Mesenchymal stem cell (in vitro differentiated cells and primary cell): Measurements from ENCODE around the gene TMEM269.
"Not testable (repeated sequence)": the region's sequence is repeated elsewhere in the genome, so short reads cannot be mapped to it uniquely, and the experiment has no call there.

Experiments used
- DNase-seq: peaks from one replicate; pipeline ENCODE4 v3.0.0-alpha.2; 2013
- H2AFZ ChIP-seq: one replicate; pipeline ENCODE4 v1.6.1; 2013; ENCODE audit warnings: low read depth, mild to moderate bottlenecking, control low read depth, inconsistent platforms, low read length, moderate library complexity
- H2AK5ac ChIP-seq: 2 replicates; pipeline ENCODE4 v1.6.1; 2013; ENCODE audit warnings: low read length, moderate library complexity, mild to moderate bottlenecking, inconsistent platforms; ENCODE audit not compliant: severe bottlenecking
- H2BK120ac ChIP-seq: one replicate; pipeline ENCODE4 v1.6.1; 2013; ENCODE audit warnings: low read depth, mild to moderate bottlenecking, inconsistent platforms, low read length, moderate library complexity
- H2BK12ac ChIP-seq, 2 experiments: one replicate each; pipeline ENCODE4 v1.6.1; 2013; ENCODE audit warnings: inconsistent platforms in 2 of 2, low read length in 2 of 2, mild to moderate bottlenecking in 2 of 2, moderate library complexity in 2 of 2, control low read depth in 1 of 2
- H2BK15ac ChIP-seq: one replicate; pipeline ENCODE4 v1.6.1; 2013; ENCODE audit warnings: mild to moderate bottlenecking, low read depth, inconsistent platforms; ENCODE audit not compliant: poor library complexity, severe bottlenecking
- H2BK5ac ChIP-seq: 2 replicates; pipeline ENCODE4 v1.6.1; 2013; ENCODE audit warnings: low read depth, mild to moderate bottlenecking, low read length, control low read depth, inconsistent platforms; ENCODE audit not compliant: poor library complexity, severe bottlenecking
- H3K14ac ChIP-seq, 2 experiments: one replicate each; pipeline ENCODE4 v1.6.1; 2013; ENCODE audit warnings: inconsistent platforms in 2 of 2, low read length in 2 of 2, control low read depth in 1 of 2, mild to moderate bottlenecking in 1 of 2, moderate library complexity in 1 of 2
- H3K18ac ChIP-seq, 2 experiments: one replicate each; pipeline ENCODE4 v1.6.1; 2013; ENCODE audit warnings: inconsistent platforms in 2 of 2, low read length in 2 of 2, control low read depth in 1 of 2, low read depth in 1 of 2, mild to moderate bottlenecking in 1 of 2
- H3K23ac ChIP-seq, 2 experiments: one replicate each; pipeline ENCODE4 v1.6.1; 2013; ENCODE audit warnings: inconsistent platforms in 2 of 2, low read length in 2 of 2, mild to moderate bottlenecking in 2 of 2, moderate library complexity in 2 of 2, control low read depth in 1 of 2
- H3K27ac ChIP-seq: 2 replicates; pipeline ENCODE4 v1.5.1; 2013; ENCODE audit warnings: mild to moderate bottlenecking, moderate library complexity, low read length, control low read depth, inconsistent platforms; ENCODE audit not compliant: poor library complexity, severe bottlenecking
- H3K27me3 ChIP-seq, 2 experiments: 2 replicates each; pipeline versions ENCODE4 v1.6.1 to v1.7.0; 2013; ENCODE audit warnings: low read length in 2 of 2, mild to moderate bottlenecking in 2 of 2, moderate library complexity in 2 of 2, control low read depth in 1 of 2, inconsistent platforms in 1 of 2; ENCODE audit not compliant: control insufficient read depth in 1 of 2, insufficient read depth in 1 of 2
- H3K36me3 ChIP-seq, 2 experiments: 2 replicates each; pipeline versions ENCODE4 v1.6.1 to v1.7.0; 2013; ENCODE audit warnings: low read length in 2 of 2, control low read depth in 1 of 2, inconsistent platforms in 1 of 2, low read depth in 1 of 2, mild to moderate bottlenecking in 1 of 2; ENCODE audit not compliant: insufficient read depth in 2 of 2, control insufficient read depth in 1 of 2
- H3K4ac ChIP-seq, 2 experiments: one replicate each; pipeline ENCODE4 v1.6.1; 2013; ENCODE audit warnings: inconsistent platforms in 2 of 2, low read length in 2 of 2, mild to moderate bottlenecking in 2 of 2, moderate library complexity in 2 of 2, control low read depth in 1 of 2, low read depth in 1 of 2
- H3K4me1 ChIP-seq: 2 replicates; pipeline ENCODE4 v1.6.1; 2013; ENCODE audit warnings: low read depth, low read length, control low read depth; ENCODE audit not compliant: control insufficient read depth, insufficient read depth
- H3K4me2 ChIP-seq: 2 replicates; pipeline ENCODE4 v1.6.1; 2013; ENCODE audit warnings: low read length, mild to moderate bottlenecking, inconsistent platforms; ENCODE audit not compliant: poor library complexity, severe bottlenecking
- H3K4me3 ChIP-seq, 2 experiments: 2 replicates each; pipeline versions ENCODE4 v1.5.1 to v1.7.0; 2013; ENCODE audit warnings: low read length in 2 of 2, mild to moderate bottlenecking in 2 of 2, control low read depth in 1 of 2, low read depth in 1 of 2; ENCODE audit not compliant: insufficient read depth in 1 of 2
- H3K79me1 ChIP-seq: replicated peaks from 2 replicates; pipeline ENCODE4 v1.6.1; 2013; ENCODE audit warnings: mild to moderate bottlenecking, control low read depth, low read length, inconsistent platforms; ENCODE audit not compliant: poor library complexity, severe bottlenecking
- H3K9ac ChIP-seq: 2 replicates; pipeline ENCODE4 v1.7.0; 2013; ENCODE audit warnings: mild to moderate bottlenecking, low read length, moderate library complexity
- H3K9me3 ChIP-seq: 2 replicates; pipeline ENCODE4 v1.7.0; 2013; ENCODE audit warnings: mild to moderate bottlenecking, low read length; ENCODE audit not compliant: control insufficient read depth
- H4K8ac ChIP-seq: one replicate; pipeline ENCODE4 v1.6.1; 2013; ENCODE audit warnings: inconsistent platforms, mild to moderate bottlenecking, low read length, moderate library complexity
- H4K91ac ChIP-seq: one replicate; pipeline ENCODE4 v1.6.1; 2013; ENCODE audit warnings: mild to moderate bottlenecking, low read length, inconsistent platforms
- WGBS: methylation state at CpG from one replicate; pipeline ENCODE4 v1.1.7; 2013; ENCODE audit warnings: mixed read lengths; 5-methylcytosine and 5-hydroxymethylcytosine counted together

Gene TMEM269

DNA sequence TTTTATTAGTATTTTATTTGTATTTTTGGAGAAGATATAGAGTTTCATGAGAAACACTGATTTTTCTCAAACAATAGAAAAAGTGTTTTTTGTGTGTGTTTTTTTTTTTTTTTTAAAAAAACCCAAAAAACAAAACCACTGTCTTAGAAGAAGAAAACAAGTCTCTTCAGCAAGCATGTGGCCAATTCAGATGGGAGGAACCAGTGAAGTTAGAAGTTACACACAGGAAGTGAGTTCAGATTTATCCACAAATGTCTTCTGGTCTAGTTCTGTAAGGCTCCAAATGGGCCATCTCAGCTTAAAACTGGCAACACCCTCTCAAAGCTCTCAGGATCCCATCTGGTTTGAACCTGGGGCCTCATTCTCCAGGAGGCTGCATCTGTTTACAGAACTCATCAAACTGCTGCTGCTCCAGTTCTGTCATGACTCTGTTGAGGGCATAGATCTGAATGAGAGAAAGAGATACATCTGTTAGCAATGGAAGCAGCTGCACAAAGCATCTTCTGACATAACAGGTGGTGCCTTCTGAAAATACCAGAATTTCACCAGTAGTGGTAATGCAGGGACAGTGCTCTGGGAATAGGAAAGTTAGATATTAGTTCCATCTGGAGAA, 22.4 kb downstream of the TMEM269 start:
- no peak overlapping the region for H2BK12ac ChIP-seq
- H4K91ac ChIP-seq, result no peak overlapping the region
- H2AK5ac ChIP-seq, result no peak overlapping the region

DNA sequence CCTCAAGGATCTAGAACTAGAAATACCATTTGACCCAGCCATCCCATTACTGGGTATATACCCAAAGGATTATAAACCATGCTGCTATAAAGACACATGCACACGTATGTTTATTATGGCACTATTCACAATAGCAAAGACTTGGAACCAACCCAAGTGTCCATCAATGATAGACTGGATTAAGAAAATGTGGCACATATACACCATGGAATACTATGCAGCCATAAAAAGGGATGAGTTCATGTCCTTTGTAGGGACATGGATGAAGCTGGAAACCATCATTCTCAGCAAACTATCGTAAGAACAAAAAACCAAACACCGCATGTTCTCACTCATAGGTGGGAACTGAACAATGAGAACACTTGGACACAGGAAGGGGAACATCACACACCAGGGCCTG, 30.0 kb downstream of the TMEM269 start:
- H3K18ac ChIP-seq, H3K4me2 ChIP-seq, H3K27me3 ChIP-seq, H3K4me1 ChIP-seq, H4K8ac ChIP-seq, H4K91ac ChIP-seq, H2AK5ac ChIP-seq, H2BK15ac ChIP-seq, H3K27ac ChIP-seq, H3K23ac ChIP-seq, H3K4ac ChIP-seq, H2BK120ac ChIP-seq, H3K14ac ChIP-seq, H2BK5ac ChIP-seq, DNase-seq, H2BK12ac ChIP-seq, H3K9me3 ChIP-seq, H3K9ac ChIP-seq, H2AFZ ChIP-seq, H3K4me3 ChIP-seq: not testable (repeated sequence)
- no CpG with 5 or more reads among the region's 3 CpGs for WGBS
- H3K36me3 ChIP-seq, result peaks cover 6 to 21% of the 10 kb centered on the region in 2 experiments
- H3K79me1 ChIP-seq, result peaks cover 16% of the 10 kb centered on the region

More for the DNA sequence above, 22.4 kb downstream of the TMEM269 start:
- H3K27me3 ChIP-seq, result no peaks in the 10 kb centered on the region
- H3K18ac ChIP-seq, result no peak overlapping the region
- H3K23ac ChIP-seq, result no peak overlapping the region
- no peak overlapping the region for H3K4ac ChIP-seq
- no peak overlapping the region for H2AFZ ChIP-seq
- DNase-seq, result no peak
- H3K27ac ChIP-seq, result no peak overlapping the region
- no peak overlapping the region for H3K4me3 ChIP-seq
- H2BK120ac ChIP-seq, result no peak overlapping the region
- no peak overlapping the region for H3K14ac ChIP-seq
- H4K8ac ChIP-seq, result no peak overlapping the region
- no peak overlapping the region for H2BK15ac ChIP-seq
- H3K79me1 ChIP-seq, result peaks cover 2% of the 10 kb centered on the region
- H3K36me3 ChIP-seq, result peaks cover 7 to 36% of the 10 kb centered on the region in 2 experiments
- no peaks in the 10 kb centered on the region for H3K4me1 ChIP-seq
- no peaks in the 10 kb centered on the region for H3K9me3 ChIP-seq
- no peak overlapping the region for H3K9ac ChIP-seq
- H2BK5ac ChIP-seq, result peak overlapping the region; percentile 62
- no peak overlapping the region for H3K4me2 ChIP-seq

DNA sequence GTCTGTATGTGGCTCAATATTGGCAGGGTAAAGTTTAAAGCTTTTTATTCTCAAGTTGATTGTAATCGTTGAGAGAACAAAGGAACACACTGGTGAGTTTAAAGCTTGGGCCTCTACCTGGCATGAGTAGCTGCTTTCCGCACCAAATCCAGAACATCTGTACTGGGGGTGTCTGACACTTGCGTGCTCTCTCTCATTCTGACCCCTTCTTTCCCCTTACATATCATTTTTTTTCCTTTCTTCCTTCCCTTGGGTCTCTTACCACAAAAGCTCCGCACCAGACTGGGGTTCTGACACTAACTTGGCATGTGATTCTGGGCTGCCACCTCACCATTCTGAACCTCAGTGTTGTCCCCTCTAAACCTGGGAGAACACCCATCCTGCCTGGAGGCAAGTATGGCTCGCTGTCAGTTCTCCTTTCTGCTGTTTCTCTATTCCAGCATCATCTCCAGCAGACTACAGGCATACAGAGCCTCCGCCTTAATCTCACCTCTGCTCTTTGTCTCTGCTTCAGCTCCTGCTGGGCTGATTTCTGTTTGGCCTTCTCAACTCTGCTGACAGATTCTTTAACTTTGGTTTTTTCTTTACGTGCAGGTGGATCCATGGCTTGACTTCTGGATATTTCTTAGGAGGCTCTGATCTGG, 31.3 kb downstream of the TMEM269 start:
- H3K36me3 ChIP-seq, result peaks cover 6 to 15% of the 10 kb centered on the region in 2 experiments
- 63% methylated on average over 6 of the region's 7 CpGs for WGBS
- peaks cover 6% of the 10 kb centered on the region for H3K4me1 ChIP-seq

DNA sequence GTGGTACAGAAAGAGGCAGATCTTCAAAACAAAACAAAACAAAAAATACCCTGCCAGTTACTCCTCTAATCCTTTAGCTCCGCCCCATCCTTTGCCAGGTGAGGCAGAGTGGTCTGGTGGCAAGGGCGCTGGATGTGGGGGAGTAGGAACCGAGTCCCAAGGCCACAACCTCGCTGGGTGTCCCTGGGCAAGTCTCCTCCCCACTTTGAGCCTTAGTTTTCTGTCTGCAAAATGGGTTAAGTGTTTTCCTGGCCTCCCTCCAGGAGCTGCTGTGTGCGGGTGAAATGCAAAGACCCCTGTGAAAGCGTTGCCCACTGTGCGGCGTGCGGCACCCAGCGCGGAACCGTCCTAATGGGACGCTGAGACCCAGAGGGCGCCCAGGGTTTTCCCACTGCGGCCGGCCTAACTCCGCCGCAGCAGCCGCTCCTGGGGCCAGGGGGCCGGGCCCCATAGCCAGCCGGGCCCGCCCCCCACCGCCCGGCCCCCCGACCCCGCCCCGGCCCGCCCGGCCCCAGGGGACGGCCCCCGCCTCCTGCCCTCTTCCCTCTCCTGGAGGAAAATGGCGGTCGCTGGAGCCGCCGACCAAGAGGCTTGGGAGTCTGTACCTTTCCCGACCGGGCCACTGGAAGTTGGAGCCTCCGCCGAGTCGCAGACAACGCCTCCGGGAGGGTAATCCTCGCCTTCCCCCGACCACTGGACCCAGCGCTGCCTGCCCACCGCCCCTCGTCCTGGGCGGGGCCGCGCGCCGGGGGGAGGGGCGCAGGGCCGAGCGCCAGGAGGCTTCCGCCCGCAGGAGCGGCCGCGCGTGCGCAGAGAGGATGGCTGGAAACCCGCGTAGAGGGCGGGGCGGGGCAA, 32.0 kb downstream of the TMEM269 start, which contains the start of the genes ERMAP and SVBP:
Gene ERMAP, plus strand, starts transcription at position 538 of the 855 bp plus-strand sequence. CDS start 13,327 bp downstream, outside the sequence.
Gene SVBP, minus strand, starts transcription at position 813 of the 855 bp plus-strand sequence. CDS start 853 bp downstream, outside the sequence.
- no peaks in the 10 kb centered on the region for H3K27me3 ChIP-seq
- H3K14ac ChIP-seq, result peak within 1 kb of the TSS in 1 of 2 experiments; percentile 98
- H2BK15ac ChIP-seq, result peak within 1 kb of the TSS; percentile 83
- peak within 1 kb of the TSS; percentile 83 for H2AK5ac ChIP-seq
- peak within 1 kb of the TSS; percentile 87 to 98 for H3K4me3 ChIP-seq
- H4K91ac ChIP-seq, result peak within 1 kb of the TSS; percentile 98
- peak within 1 kb of the TSS; percentile 0 to 92 for H2BK12ac ChIP-seq
- peaks cover 4 to 9% of the 10 kb centered on the region in 2 experiments for H3K36me3 ChIP-seq
- DNase-seq, result peak; percentile 87
- peak within 1 kb of the TSS; percentile 100 for H2BK120ac ChIP-seq
- no peak within 1 kb of the TSS for H3K23ac ChIP-seq
- H2BK5ac ChIP-seq, result peak within 1 kb of the TSS; percentile 100
- peak within 1 kb of the TSS; percentile 99 for H3K18ac ChIP-seq
- peak within 1 kb of the TSS; percentile 100 for H4K8ac ChIP-seq
- H3K27ac ChIP-seq, result peak within 1 kb of the TSS; percentile 100
- WGBS, result 1% methylated on average over 51 of the region's 66 CpGs
- H3K9me3 ChIP-seq, result no peaks in the 10 kb centered on the region
- H3K9ac ChIP-seq, result peak within 1 kb of the TSS; percentile 94
- peak within 1 kb of the TSS; percentile 99 for H3K4ac ChIP-seq
- H3K4me1 ChIP-seq, result peaks cover 6% of the 10 kb centered on the region
- peak within 1 kb of the TSS; percentile 80 for H3K4me2 ChIP-seq
- peak within 1 kb of the TSS; percentile 93 for H2AFZ ChIP-seq
- H3K79me1 ChIP-seq, result peaks cover 17% of the 10 kb centered on the region

More for the DNA sequence above, 31.3 kb downstream of the TMEM269 start:
- Histone ChIP-seq H2AK5ac (no peak overlapping the region), H2BK120ac (no peak overlapping the region), H3K18ac (peak overlapping the region in 1 of 2 experiments; percentile 49), H3K9ac (peak overlapping the region; percentile 93), H3K27me3 (no peaks in the 10 kb centered on the region), H3K4me2 (peak overlapping the region; percentile 80), H3K9me3 (no peaks in the 10 kb centered on the region), H2AFZ (no peak overlapping the region), H3K79me1 (peaks cover 17% of the 10 kb centered on the region), H2BK5ac (no peak overlapping the region), H3K14ac (peak overlapping the region in 1 of 2 experiments; percentile 30), H3K23ac (no peak overlapping the region), H3K4me3 (peak overlapping the region; percentile 86 to 98), H2BK15ac (no peak overlapping the region), H4K8ac (peak overlapping the region; percentile 53), H2BK12ac (peak overlapping the region in 1 of 2 experiments; percentile 0), H3K4ac (peak overlapping the region; percentile 46 to 99), H4K91ac (peak overlapping the region; percentile 37), H3K27ac (peak overlapping the region; percentile 94)
- peak; percentile 38 for DNase-seq
